ENCODE measurements around the gene PIK3R6.
"Not testable (repeated sequence)": the region's sequence is repeated elsewhere in the genome, so short reads cannot be mapped to it uniquely, and the experiment has no call there.

Gene PIK3R6

GRCh38 chr17:8859027-8859803 lies 8.3 kb downstream of the PIK3R6 start:
- no peak overlapping the region for H3K4me3 ChIP-seq (ENCODE audit: low read depth, low read length)
- no peak overlapping the region for H3K9ac ChIP-seq (ENCODE audit: low read length)
- H3K27me3 ChIP-seq (ENCODE audit: control insufficient read depth, insufficient read depth, low read length): no peaks in the 10 kb centered on the region
- H3K36me3 ChIP-seq (ENCODE audit: control insufficient read depth, insufficient read depth, low read length): no peaks in the 10 kb centered on the region
- H3K4me1 ChIP-seq (ENCODE audit: control insufficient read depth, insufficient read depth, low read length): peaks cover 23% of the 10 kb centered on the region
- H3K9me3 ChIP-seq (ENCODE audit: control insufficient read depth, insufficient read depth, low read depth, low read length): no peaks in the 10 kb centered on the region
- no peak overlapping the region for H3K27ac ChIP-seq (ENCODE audit: low read depth, low read length)

- no peak overlapping the region for H3K9ac ChIP-seq (ENCODE audit: low read length)
- H3K4me3 ChIP-seq (ENCODE audit: low read depth, low read length): no peak overlapping the region
- no peak overlapping the region for H3K27ac ChIP-seq (ENCODE audit: low read depth, low read length)
- no peaks in the 10 kb centered on the region for H3K27me3 ChIP-seq (ENCODE audit: control insufficient read depth, insufficient read depth, low read length)
- peaks cover 23% of the 10 kb centered on the region for H3K4me1 ChIP-seq (ENCODE audit: control insufficient read depth, insufficient read depth, low read length)
- no peaks in the 10 kb centered on the region for H3K36me3 ChIP-seq (ENCODE audit: control insufficient read depth, insufficient read depth, low read length)
- H3K9me3 ChIP-seq (ENCODE audit: control insufficient read depth, insufficient read depth, low read depth, low read length): no peaks in the 10 kb centered on the region
These were observed 9.6 kb downstream of the PIK3R6 start for GRCh38 chr17:8857919-8858318.

GRCh38 chr17:8856869-8857575 lies 10.5 kb downstream of the PIK3R6 start:
- Histone ChIP-seq H3K9ac (ENCODE audit: low read length) (no peak overlapping the region), H3K36me3 (ENCODE audit: control insufficient read depth, insufficient read depth, low read length) (no peaks in the 10 kb centered on the region), H3K27ac (ENCODE audit: low read depth, low read length) (no peak overlapping the region), H3K4me3 (ENCODE audit: low read depth, low read length) (no peak overlapping the region), H3K4me1 (ENCODE audit: control insufficient read depth, insufficient read depth, low read length) (peaks cover 23% of the 10 kb centered on the region), H3K9me3 (ENCODE audit: control insufficient read depth, insufficient read depth, low read depth, low read length) (no peaks in the 10 kb centered on the region), H3K27me3 (ENCODE audit: control insufficient read depth, insufficient read depth, low read length) (no peaks in the 10 kb centered on the region)

- H3K36me3 ChIP-seq (ENCODE audit: control insufficient read depth, insufficient read depth, low read length); H3K4me3 ChIP-seq (ENCODE audit: low read depth, low read length); H3K9me3 ChIP-seq (ENCODE audit: control insufficient read depth, insufficient read depth, low read depth, low read length); H3K27ac ChIP-seq (ENCODE audit: low read depth, low read length); H3K9ac ChIP-seq (ENCODE audit: low read length); H3K27me3 ChIP-seq (ENCODE audit: control insufficient read depth, insufficient read depth, low read length): not testable (repeated sequence)
- H3K4me1 ChIP-seq (ENCODE audit: control insufficient read depth, insufficient read depth, low read length): peaks cover 23% of the 10 kb centered on the region
These were observed 11.3 kb downstream of the PIK3R6 start for GRCh38 chr17:8856205-8856603.

- H3K27me3 ChIP-seq (ENCODE audit: control insufficient read depth, insufficient read depth, low read length): no peaks in the 10 kb centered on the region
- H3K9me3 ChIP-seq (ENCODE audit: control insufficient read depth, insufficient read depth, low read depth, low read length): no peaks in the 10 kb centered on the region
- no peak overlapping the region for H3K27ac ChIP-seq (ENCODE audit: low read depth, low read length)
- H3K4me3 ChIP-seq (ENCODE audit: low read depth, low read length): no peak overlapping the region
- H3K9ac ChIP-seq (ENCODE audit: low read length): no peak overlapping the region
- no peaks in the 10 kb centered on the region for H3K36me3 ChIP-seq (ENCODE audit: control insufficient read depth, insufficient read depth, low read length)
- peaks cover 23% of the 10 kb centered on the region for H3K4me1 ChIP-seq (ENCODE audit: control insufficient read depth, insufficient read depth, low read length)
These were observed 11.8 kb downstream of the PIK3R6 start for GRCh38 chr17:8855477-8856204.

- H3K4me1 ChIP-seq (ENCODE audit: control insufficient read depth, insufficient read depth, low read length): peaks cover 3% of the 10 kb centered on the region; the same call in 1 of the 2 replicates
- H3K27ac ChIP-seq (ENCODE audit: low read depth, low read length): no peak overlapping the region
- no peak overlapping the region for H3K4me3 ChIP-seq (ENCODE audit: low read depth, low read length)
- H3K27me3 ChIP-seq (ENCODE audit: control insufficient read depth, insufficient read depth, low read length): no peaks in the 10 kb centered on the region
- H3K36me3 ChIP-seq (ENCODE audit: control insufficient read depth, insufficient read depth, low read length): no peaks in the 10 kb centered on the region
- H3K9ac ChIP-seq (ENCODE audit: low read length): no peak overlapping the region
- no peaks in the 10 kb centered on the region for H3K9me3 ChIP-seq (ENCODE audit: control insufficient read depth, insufficient read depth, low read depth, low read length)
These were observed 15.9 kb downstream of the PIK3R6 start for GRCh38 chr17:8851600-8851999.

- no peak overlapping the region for H3K27ac ChIP-seq (ENCODE audit: low read depth, low read length)
- peaks cover 3% of the 10 kb centered on the region; the same call in 1 of the 2 replicates for H3K4me1 ChIP-seq (ENCODE audit: control insufficient read depth, insufficient read depth, low read length)
- H3K4me3 ChIP-seq (ENCODE audit: low read depth, low read length): no peak overlapping the region
- no peaks in the 10 kb centered on the region for H3K27me3 ChIP-seq (ENCODE audit: control insufficient read depth, insufficient read depth, low read length)
- no peaks in the 10 kb centered on the region for H3K36me3 ChIP-seq (ENCODE audit: control insufficient read depth, insufficient read depth, low read length)
- H3K9me3 ChIP-seq (ENCODE audit: control insufficient read depth, insufficient read depth, low read depth, low read length): no peaks in the 10 kb centered on the region
- H3K9ac ChIP-seq (ENCODE audit: low read length): no peak overlapping the region
These were observed 18.0 kb downstream of the PIK3R6 start for GRCh38 chr17:8849311-8850041.

GRCh38 chr17:8847891-8848290 lies 19.6 kb downstream of the PIK3R6 start:
- Histone ChIP-seq H3K9me3 (ENCODE audit: control insufficient read depth, insufficient read depth, low read depth, low read length) (no peaks in the 10 kb centered on the region), H3K27ac (ENCODE audit: low read depth, low read length) (no peak overlapping the region), H3K9ac (ENCODE audit: low read length) (no peak overlapping the region), H3K36me3 (ENCODE audit: control insufficient read depth, insufficient read depth, low read length) (no peaks in the 10 kb centered on the region), H3K4me1 (ENCODE audit: control insufficient read depth, insufficient read depth, low read length) (peaks cover 3% of the 10 kb centered on the region; the same call in 1 of the 2 replicates), H3K27me3 (ENCODE audit: control insufficient read depth, insufficient read depth, low read length) (no peaks in the 10 kb centered on the region), H3K4me3 (ENCODE audit: low read depth, low read length) (no peak overlapping the region)

GRCh38 chr17:8846768-8847211 lies 20.7 kb downstream of the PIK3R6 start:
- Histone ChIP-seq H3K27me3 (ENCODE audit: control insufficient read depth, insufficient read depth, low read length) (no peaks in the 10 kb centered on the region), H3K4me1 (ENCODE audit: control insufficient read depth, insufficient read depth, low read length) (peaks cover 3% of the 10 kb centered on the region; the same call in 1 of the 2 replicates), H3K36me3 (ENCODE audit: control insufficient read depth, insufficient read depth, low read length) (no peaks in the 10 kb centered on the region), H3K9me3 (ENCODE audit: control insufficient read depth, insufficient read depth, low read depth, low read length) (0 out of 2 replicates have a peak, but pooled peaks cover 4% of the 10 kb centered on the region), H3K4me3 (ENCODE audit: low read depth, low read length) (no peak overlapping the region), H3K27ac (ENCODE audit: low read depth, low read length) (no peak overlapping the region), H3K9ac (ENCODE audit: low read length) (no peak overlapping the region)
